GM12875 (cell line): Measurements from ENCODE around the gene FUT8.
"Not testable (repeated sequence)": the region's sequence is repeated elsewhere in the genome, so short reads cannot be mapped to it uniquely, and the experiment has no call there.

Experiments
- H3K4me3 ChIP-seq: one replicate; pipeline ENCODE4 v1.5.1; 2011; ENCODE audit warnings: low read depth, low read length, control low read depth
- CTCF ChIP-seq: IDR thresholded peaks from 2 replicates; pipeline ENCODE4 v1.5.1; 2011; ENCODE audit warnings: low read depth, mild to moderate bottlenecking, control low read depth, inconsistent platforms, low read length, moderate library complexity, borderline replicate concordance; ENCODE audit not compliant: insufficient read depth

Gene FUT8

GRCh38 chr14:65696801-65697200 is 284.3 kb downstream of the FUT8 start:
- TF ChIP-seq CTCF = no peak
- H3K4me3 ChIP-seq = no peak overlapping the region

DNA sequence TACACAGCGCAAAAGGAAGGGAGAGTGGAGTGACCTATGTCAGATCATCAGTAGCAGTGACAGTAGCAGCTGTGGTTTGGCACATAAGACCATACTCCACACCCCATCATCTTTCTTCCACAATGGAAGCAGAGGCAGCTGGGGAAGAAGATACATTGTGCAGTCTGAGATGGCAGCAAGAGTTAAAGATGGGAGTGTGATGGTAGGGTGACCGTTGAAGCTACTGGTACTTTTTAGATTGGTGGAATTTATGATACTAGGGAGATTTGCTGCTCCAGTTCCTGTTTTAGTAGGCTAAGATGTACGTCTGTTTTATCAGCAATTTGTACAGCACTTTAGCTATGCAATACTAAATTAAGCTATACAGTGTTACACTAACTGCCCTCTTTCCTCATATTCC is 291.0 kb downstream of the FUT8 start:
- H3K4me3 ChIP-seq = no peak overlapping the region
- no peak for TF ChIP-seq CTCF

DNA sequence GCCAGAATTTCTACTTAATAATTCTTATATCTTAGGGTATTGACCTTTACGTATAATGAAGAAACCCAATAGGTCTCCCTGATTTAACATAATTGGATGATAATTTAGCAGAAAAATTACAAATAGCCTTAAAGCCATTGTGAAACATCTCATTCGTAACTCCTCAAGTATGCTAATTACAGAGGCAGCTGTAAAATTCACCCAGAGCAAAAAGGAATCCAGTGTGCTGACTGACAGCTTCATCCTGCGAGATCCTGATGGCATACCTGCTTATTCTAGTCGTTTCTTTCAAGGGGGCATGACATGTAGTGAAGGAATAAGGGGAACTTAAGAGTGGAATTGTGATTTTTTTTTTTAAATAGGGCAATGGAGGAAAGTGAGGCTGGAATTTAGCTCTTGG is 291.5 kb downstream of the FUT8 start:
- no peak for TF ChIP-seq CTCF

GRCh38 chr14:65704437-65704836 is 291.9 kb downstream of the FUT8 start:
- H3K4me3 ChIP-seq = no peak overlapping the region
- TF ChIP-seq CTCF = no peak

More for the DNA sequence above, 291.5 kb downstream of the FUT8 start:
- no peak overlapping the region for H3K4me3 ChIP-seq

- H3K4me3 ChIP-seq = no peak overlapping the region
- TF ChIP-seq CTCF = no peak
Observed at GRCh38 chr14:65704850-65705249, 292.3 kb downstream of the FUT8 start.

DNA sequence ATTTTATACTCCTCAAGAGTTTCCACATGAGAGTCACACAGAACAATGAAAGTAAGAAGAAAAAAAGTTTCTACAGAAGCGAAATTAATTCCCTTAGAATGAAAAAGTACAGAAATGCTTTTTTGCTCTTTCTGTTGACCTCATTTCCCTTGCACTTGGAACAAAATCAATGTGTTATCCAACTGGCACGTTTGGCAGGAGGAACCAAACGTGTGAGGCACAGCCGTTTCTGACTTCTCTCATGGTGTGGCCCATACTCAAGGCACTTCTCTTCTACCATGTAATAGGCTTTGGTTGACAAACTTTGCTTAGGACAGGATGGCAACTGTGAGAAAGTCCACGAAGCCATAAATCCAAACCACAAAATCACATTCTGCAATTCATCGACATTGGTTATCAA is 297.0 kb downstream of the FUT8 start:
- no peak overlapping the region for H3K4me3 ChIP-seq
- TF ChIP-seq CTCF = no peak

- not testable (repeated sequence) for H3K4me3 ChIP-seq
Observed at GRCh38 chr14:65716813-65717212, 304.3 kb downstream of the FUT8 start.

DNA sequence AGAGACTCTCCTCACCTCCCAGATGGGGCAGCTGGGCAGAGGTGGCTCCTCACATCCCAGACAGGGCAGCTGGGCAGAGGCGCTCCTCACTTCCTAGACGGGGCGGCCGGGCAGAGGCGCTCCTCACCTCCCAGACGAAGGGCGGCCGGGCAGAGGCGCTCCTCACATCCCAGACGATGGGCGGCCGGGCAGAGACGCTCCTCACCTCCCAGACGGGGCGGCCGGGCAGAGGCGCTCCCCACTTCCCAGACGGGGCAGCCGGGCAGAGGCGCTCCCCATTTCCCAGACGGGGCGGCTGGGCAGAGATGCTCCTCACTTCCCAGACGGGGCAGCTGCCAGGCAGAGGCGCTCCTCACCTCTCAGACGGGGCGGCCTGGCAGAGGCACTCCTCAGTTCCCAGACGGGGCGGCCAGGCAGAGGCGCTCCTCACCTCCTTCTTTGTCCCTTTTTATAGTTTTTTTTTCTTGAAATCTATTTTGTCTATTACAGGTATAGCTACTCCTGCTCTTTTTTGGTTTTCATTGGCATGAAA is 304.9 kb downstream of the FUT8 start:
- not testable (repeated sequence) for H3K4me3 ChIP-seq
